ENCODE results near the gene GALNT13.

DNA sequence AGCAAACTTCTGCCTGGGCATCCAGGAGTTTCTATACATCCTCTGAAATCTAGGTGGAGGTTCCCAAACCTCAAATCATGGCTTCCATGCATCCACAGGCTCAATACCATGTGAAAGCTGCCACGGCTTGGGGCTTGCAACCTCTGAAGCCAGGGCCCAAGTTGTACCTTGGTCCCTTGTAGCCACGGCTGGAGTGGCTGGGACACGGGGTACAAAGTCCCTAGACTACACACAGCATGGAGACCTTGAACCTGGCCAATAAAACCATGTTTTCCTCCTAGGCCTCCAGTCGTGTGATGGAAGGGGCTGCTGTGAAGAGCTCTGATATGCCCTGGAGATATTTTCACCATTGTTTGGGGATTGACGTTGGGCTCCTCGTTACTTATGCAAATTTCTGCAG lies 43.4 kb upstream of the GALNT13 start:
- TF ChIP-seq, protein P1, sequence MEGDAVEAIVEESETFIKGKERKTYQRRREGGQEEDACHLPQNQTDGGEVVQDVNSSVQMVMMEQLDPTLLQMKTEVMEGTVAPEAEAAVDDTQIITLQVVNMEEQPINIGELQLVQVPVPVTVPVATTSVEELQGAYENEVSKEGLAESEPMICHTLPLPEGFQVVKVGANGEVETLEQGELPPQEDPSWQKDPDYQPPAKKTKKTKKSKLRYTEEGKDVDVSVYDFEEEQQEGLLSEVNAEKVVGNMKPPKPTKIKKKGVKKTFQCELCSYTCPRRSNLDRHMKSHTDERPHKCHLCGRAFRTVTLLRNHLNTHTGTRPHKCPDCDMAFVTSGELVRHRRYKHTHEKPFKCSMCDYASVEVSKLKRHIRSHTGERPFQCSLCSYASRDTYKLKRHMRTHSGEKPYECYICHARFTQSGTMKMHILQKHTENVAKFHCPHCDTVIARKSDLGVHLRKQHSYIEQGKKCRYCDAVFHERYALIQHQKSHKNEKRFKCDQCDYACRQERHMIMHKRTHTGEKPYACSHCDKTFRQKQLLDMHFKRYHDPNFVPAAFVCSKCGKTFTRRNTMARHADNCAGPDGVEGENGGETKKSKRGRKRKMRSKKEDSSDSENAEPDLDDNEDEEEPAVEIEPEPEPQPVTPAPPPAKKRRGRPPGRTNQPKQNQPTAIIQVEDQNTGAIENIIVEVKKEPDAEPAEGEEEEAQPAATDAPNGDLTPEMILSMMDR (IDR thresholded peaks at IDR 0.05) = no peak
- TF ChIP-seq EZH2 (IDR thresholded peaks at IDR 0.05; ENCODE audit: borderline replicate concordance, insufficient read depth, low read depth, low read length, poor library complexity, severe bottlenecking) = no peak
